Measurements from ENCODE around the gene COPA.

DNA sequence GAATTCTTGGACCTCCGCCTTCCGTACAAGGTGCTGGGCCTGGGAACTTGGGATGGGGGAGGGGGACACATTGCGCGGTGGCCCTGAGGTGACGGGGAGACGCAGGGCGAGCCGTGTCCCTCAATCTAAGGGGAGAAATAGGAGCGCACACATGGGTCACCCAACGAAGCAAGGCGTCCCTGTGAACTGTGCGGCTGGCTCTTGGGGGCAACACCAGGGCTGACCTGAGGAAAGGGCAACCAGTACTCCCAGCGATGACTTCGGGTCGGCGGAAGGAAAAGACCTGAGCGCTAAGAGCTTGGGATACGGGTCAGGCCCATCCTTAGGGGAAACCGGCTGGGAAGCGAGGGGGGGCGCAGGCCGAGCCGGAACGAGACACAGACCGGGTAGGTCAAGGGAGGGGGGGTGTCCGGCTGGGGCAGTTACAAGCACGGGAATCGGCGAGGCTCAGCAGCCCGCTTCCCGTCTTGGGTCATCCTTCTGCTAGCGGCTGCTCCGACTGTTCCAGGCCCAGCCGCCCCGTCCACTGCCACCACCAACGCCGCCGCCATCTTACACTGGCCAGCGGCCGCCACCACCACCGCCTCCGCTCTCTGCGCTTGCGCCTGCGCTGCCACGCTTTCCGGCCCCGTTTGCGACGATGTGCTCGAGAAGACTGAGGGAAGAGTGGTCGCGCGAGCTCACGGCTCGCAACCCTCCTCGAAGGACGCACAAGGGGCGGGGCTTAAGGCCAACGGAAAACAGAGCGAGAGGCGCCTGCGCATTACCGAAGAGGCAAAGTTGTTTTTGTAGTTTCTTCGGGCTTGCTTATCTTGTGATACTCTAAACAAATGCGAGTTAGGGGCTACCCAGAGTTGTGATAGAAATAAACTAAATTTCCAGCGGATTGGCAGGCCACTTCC is 80.9 kb downstream of the COPA start, which contains the start of gene DCAF8:
- TF ChIP-seq, protein P1, sequence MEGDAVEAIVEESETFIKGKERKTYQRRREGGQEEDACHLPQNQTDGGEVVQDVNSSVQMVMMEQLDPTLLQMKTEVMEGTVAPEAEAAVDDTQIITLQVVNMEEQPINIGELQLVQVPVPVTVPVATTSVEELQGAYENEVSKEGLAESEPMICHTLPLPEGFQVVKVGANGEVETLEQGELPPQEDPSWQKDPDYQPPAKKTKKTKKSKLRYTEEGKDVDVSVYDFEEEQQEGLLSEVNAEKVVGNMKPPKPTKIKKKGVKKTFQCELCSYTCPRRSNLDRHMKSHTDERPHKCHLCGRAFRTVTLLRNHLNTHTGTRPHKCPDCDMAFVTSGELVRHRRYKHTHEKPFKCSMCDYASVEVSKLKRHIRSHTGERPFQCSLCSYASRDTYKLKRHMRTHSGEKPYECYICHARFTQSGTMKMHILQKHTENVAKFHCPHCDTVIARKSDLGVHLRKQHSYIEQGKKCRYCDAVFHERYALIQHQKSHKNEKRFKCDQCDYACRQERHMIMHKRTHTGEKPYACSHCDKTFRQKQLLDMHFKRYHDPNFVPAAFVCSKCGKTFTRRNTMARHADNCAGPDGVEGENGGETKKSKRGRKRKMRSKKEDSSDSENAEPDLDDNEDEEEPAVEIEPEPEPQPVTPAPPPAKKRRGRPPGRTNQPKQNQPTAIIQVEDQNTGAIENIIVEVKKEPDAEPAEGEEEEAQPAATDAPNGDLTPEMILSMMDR (IDR thresholded peaks at IDR 0.05), result no peak
- peak; percentile 50 to 94 for TF ChIP-seq POLR2A (IDR thresholded peaks at IDR 0.05)
